ENCODE results near the gene ALDH1A1. TPM values are rescaled to one million over a fixed set of nuclear protein-coding genes. Genes with fewer than 3 reads are reported as not detected.

The ALDH1A1 gene
- total and polyA plus RNA-seq, 2 donors: 5.6 to 29.1 TPM

Other genes starting within 250 kb of the ALDH1A1 start
- gene ANXA1, start 198.8 kb upstream of the ALDH1A1 start, total RNA-seq: 111 TPM
- 316 TPM for gene ANXA1, start 198.8 kb upstream of the ALDH1A1 start, polyA plus RNA-seq